GM19397 (cell line): ENCODE measurements around the gene CHID1.
A peak's percentile ranks its signal among the peaks of the same experiment; 100 is the strongest.

Source experiments
- ATAC-seq: cut with Tn5 transposase; IDR thresholded peaks from one replicate; pipeline ENCODE4 v1.9.1; 2021; ENCODE audit warnings: mild to moderate bottlenecking, moderate library complexity; ENCODE audit not compliant: unreplicated experiment

CHID1 gene

DNA sequence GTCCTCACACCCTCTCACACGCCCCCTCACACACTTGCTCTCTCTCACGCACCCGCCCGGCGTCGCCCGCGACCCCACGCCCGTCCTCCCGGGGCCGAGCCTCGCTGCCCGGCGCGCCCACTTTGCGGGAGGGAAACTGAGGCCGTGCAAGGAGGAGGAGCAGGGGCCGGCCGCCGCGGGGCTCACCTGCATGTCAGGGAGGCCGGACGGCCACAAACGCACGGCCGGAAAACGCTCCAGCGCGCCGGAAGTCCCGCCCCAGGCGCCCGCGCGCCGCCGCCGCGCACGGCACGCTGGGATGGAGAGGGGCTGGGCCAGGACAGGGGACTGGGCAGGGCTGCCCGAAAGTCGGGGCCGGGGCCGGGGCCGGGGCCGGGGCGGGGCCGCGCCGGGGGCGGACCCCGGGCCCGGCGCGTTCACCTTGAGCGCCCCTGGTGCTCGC is at the start of gene CHID1:
Gene CHID1, minus strand, starts transcription at position 222 of the 442 bp plus-strand sequence. CDS start 5,994 bp downstream, outside the sequence.
- peak; percentile 85 for ATAC-seq

- ATAC-seq: no peak
These were observed 49.0 kb upstream of the CHID1 start for GRCh38 chr11:959608-960007.

- ATAC-seq: no peak
These were observed 48.4 kb upstream of the CHID1 start for GRCh38 chr11:959027-959426.

DNA sequence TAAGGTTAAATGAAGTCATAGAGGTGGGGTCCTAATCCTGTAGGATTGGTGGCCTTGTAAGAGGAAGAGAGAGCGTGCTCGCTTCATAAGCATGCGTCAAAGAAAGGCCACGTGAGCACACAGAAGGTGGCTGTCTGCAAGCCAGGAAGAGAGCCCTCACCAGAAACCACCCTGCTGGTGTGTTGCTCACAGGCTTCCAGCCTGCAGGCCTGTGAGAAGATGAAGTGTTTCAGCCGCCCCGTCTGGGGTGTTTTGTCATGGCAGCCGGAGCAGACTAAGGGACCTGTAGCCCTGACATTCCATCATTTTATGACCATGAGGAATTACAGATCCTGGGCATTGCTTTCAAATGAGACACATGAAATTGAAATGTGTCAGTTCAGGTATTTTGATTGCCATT is 47.5 kb upstream of the CHID1 start:
- no peak for ATAC-seq

- ATAC-seq: no peak
These were observed 46.8 kb upstream of the CHID1 start for GRCh38 chr11:957212-957920.

- no peak for ATAC-seq
These were observed 44.8 kb upstream of the CHID1 start for GRCh38 chr11:955154-956063.

DNA sequence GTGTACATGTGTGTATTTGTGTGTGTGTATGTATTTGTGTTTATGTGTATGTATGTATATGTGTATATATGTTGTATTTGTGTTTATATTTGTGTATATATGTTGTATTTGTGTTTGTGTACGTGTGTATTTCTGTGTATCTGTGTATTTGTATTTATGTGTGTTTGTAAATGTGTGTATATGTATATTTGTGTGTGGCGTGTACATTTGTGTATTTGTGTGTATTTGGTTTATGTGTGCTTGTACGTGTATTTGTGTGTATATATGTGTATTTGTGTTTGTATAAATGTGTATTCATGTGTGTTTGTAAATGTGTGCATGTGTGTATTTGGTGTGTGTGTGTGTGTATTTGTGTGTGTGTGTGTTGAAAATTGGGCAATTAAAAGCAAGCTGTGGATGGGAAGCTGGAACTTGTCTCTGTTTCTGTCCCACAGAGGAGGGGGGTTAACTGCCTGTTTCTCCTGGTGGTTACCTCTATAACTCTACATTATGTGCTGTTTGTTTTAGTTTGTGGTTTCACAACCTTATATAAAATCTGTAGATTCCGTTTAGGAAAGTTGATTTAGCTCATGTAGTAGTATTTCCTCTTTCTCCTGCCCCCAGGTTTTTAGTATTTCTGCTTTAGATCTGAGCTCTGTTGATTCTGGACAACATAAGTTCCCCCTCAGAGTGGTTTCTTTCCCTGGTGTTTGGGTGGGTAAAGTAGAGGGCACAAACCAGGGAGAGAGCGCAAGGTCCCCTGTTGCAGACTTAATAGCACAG is 44.0 kb upstream of the CHID1 start:
- no peak for ATAC-seq

- no peak for ATAC-seq
These were observed 42.9 kb upstream of the CHID1 start for GRCh38 chr11:953512-953911.

- no peak for ATAC-seq
These were observed 42.1 kb upstream of the CHID1 start for GRCh38 chr11:952406-953385.

DNA sequence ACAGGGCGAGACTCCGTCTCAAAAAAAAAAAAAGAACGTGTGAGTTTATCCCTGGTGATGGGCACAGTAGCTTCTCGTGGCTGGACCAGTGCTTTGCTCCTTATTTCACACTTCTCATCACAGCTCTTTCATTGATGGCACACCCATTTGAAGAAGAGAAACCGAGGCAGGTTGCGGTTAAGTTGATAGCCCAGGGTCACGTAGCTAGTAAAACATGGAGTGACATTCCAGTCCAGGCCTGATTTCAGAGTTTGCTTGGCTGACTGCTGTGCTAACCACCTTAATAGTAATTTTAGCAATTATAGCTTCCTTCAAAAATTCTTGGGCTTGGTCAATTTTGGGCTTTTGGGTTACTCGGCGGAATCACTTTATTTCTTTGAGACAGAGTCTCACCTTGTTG is 40.9 kb upstream of the CHID1 start:
- ATAC-seq: no peak

GRCh38 chr11:947744-948143 is 37.1 kb upstream of the CHID1 start:
- no peak for ATAC-seq

DNA sequence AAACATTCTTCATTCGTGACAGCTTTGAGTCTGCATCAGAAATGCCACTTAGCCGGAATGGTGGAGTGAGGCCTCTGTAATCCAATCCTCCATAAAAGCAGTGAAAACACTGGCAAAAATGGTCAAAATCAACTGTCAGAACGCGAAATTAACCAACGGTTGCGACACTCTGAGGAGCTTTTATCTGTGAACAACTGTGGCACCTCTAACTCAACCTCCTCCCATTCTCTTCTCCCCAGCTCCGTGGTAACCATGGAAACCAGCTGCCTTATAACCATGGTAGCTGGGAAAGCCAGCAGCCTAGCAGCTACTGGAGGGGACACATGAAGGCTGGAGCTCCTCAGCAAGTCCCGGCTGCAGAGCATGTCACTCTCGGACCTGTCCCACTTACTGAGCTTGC is 35.4 kb upstream of the CHID1 start:
- ATAC-seq: no peak

DNA sequence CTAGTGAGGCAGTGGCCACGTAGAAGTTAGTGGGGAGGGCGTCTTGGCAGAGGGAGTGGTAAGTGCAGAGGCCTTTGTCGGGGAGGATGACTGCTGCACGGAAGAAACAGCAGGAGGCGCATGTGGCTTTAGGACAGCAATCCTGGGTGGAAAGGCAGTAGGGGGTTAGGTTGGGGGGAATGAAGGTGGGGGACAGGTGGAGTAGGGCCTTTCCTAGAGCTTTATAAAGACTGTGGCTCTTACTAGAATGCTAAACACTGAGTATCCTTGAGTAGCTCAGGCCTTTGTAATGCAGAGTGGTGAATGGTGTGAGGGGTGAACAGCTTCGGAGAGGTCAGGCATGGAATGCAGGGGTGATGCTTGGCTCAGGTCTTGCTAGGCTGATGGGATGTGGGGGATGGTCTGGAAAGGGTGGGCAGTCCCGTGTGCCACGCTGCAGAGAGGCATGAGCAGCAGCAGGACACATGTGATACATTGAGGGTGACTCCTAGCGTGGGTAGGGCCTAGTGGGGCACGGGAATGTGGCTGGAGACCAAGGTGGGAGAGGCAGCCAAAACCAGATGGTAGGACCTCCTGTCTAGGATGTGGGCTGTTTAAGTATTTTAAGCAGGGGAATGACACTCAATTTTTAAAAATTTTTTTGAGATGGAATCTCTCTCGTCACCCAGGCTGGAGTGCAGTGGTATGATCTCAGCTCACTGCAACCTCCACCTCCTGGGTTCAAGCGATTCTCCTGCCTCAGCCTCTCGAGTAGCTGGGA is 34.3 kb upstream of the CHID1 start:
- ATAC-seq: no peak

GRCh38 chr11:942823-943222 is 32.2 kb upstream of the CHID1 start:
- ATAC-seq: no peak

DNA sequence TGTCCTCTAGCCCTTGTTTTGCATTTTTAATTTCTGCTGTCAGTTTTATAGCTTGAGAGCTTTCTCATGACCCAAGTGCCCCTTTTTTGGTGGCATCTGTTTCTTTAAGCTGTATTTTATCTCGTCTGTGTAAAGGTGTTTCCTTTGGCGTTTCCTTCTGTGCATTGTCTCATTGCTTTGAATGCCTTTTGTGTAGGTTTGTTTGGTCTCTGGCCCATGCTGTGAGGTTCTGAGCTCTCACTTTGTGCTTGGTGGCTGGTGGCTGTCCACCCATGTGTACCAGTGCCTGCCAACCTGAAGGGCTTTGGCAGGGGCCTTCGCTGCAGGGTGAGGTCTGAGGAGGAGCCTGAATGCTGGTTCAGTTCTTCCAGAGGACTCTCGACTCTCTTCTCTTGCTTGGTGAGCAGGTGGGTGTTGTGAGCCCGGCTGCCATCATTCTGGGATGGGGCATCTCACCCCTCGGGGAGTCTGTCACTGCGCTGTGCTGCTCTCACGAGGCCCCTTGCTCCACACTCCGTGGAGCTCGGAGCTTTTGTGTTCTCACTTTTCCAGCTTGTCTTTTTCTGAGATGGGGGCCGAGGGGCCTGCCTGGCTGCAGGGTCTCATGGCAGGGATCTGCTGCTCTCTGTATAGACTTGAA is 30.0 kb upstream of the CHID1 start:
- no peak for ATAC-seq

DNA sequence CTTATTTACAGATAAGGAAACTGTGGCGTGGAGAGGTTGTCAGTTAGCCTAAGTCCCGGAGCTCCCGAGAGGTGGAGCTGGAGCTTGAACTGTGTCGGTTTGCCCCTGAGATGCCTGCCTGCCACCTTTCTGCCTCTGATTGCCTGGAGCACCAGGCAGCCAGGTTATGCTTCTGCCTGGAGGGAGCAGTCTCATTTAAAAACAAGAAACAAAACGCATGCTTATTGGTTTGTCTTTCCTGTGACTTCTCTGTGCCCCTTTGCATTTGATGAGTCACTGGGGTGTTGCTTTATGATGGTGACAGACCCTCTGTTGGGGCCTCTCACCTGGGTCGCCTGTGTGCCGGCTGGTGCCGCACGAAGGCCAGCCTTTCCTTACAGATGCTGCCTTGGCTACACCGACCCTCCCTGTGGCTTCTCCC is 27.2 kb upstream of the CHID1 start:
- no peak for ATAC-seq

- no peak for ATAC-seq
These were observed 25.6 kb upstream of the CHID1 start for GRCh38 chr11:936199-936598.

GRCh38 chr11:934527-934926 is 23.9 kb upstream of the CHID1 start:
- no peak for ATAC-seq

GRCh38 chr11:933936-934335 is 23.3 kb upstream of the CHID1 start:
- ATAC-seq: no peak
